Neural cell (in vitro differentiated cells): ENCODE measurements around the gene KIF5C. TPM values are rescaled to one million over a fixed set of nuclear protein-coding genes. Genes with fewer than 3 reads are reported as not detected.

Experiments
- H2AFZ ChIP-seq: fragments of 200-600, 300-800 bp; sonication (generic), shearing (Covaris generic); 2 replicates; pipeline ENCODE4 v1.6.0; 2014; ENCODE audit warnings: low read depth, mild to moderate bottlenecking, antibody characterized with exemption, low read length, moderate library complexity
- H3F3A ChIP-seq: fragments of 200-600 bp; shearing (Covaris generic); 2 replicates; pipeline ENCODE4 v1.6.1; 2016; ENCODE audit warnings: mild to moderate bottlenecking, moderate library complexity, mixed read lengths, antibody characterized with exemption, low read length; ENCODE audit not compliant: insufficient read depth, poor library complexity, severe bottlenecking
- H3K27ac ChIP-seq: fragments of 200-600, 300-800 bp; sonication (generic), shearing (Covaris generic); 2 replicates; pipeline ENCODE4 v1.5.1; 2014; ENCODE audit warnings: mild to moderate bottlenecking, low read length, moderate library complexity
- H3K27me3 ChIP-seq: fragments of 300-800, 200-600 bp; sonication (generic), shearing (Covaris generic); 2 replicates; pipeline ENCODE4 v1.6.0; 2014; ENCODE audit warnings: mild to moderate bottlenecking, low read depth, low read length, moderate library complexity; ENCODE audit not compliant: insufficient read depth
- H3K36me3 ChIP-seq: fragments of 300-800, 200-600 bp; sonication (generic), shearing (Covaris generic); 2 replicates; pipeline ENCODE4 v1.5.1; 2014; ENCODE audit warnings: mild to moderate bottlenecking, antibody characterized with exemption, low read length, moderate library complexity; ENCODE audit not compliant: insufficient read depth
- H3K4me2 ChIP-seq: fragments of 300-800, 200-600 bp; sonication (generic), shearing (Covaris generic); 2 replicates; pipeline ENCODE4 v1.6.0; 2014; ENCODE audit warnings: mild to moderate bottlenecking, low read length
- H3K4me3 ChIP-seq: fragments of 300-800, 200-600 bp; sonication (generic), shearing (Covaris generic); 2 replicates; pipeline ENCODE4 v1.5.1; 2014; ENCODE audit warnings: mild to moderate bottlenecking, low read length, moderate library complexity
- H3K79me2 ChIP-seq: fragments of 200-600 bp; shearing (Covaris generic); replicated peaks from 2 replicates; pipeline ENCODE4 v1.6.0; 2014; ENCODE audit warnings: mild to moderate bottlenecking, low read length, moderate library complexity; ENCODE audit not compliant: insufficient read depth
- H3K9ac ChIP-seq: fragments of 300-800, 200-600 bp; sonication (generic), shearing (Covaris generic); 2 replicates; pipeline ENCODE4 v1.6.1; 2016; ENCODE audit warnings: mild to moderate bottlenecking, low read length, mixed read lengths
- H3K9me2 ChIP-seq: fragments of 200-600 bp; shearing (Covaris generic); 2 replicates; pipeline ENCODE4 v1.6.1; 2016; ENCODE audit warnings: mild to moderate bottlenecking, low read length, mixed read lengths; ENCODE audit not compliant: insufficient read depth
- H3K9me3 ChIP-seq: fragments of 200-600, 300-800 bp; sonication (generic), shearing (Covaris generic); 2 replicates; pipeline ENCODE4 v1.6.1; 2016; ENCODE audit warnings: mild to moderate bottlenecking, mixed run types, low read length, moderate library complexity, mixed read lengths
- H4K20me1 ChIP-seq: fragments of 200-600 bp; shearing (Covaris generic); 2 replicates; pipeline ENCODE4 v1.6.1; 2016; ENCODE audit warnings: mild to moderate bottlenecking, mixed run types; ENCODE audit not compliant: insufficient read depth
- CTCF ChIP-seq: fragments of 450-650 bp; IDR thresholded peaks from 2 replicates; pipeline ENCODE4 v1.5.1; 2014; ENCODE audit warnings: antibody characterized with exemption, mild to moderate bottlenecking, moderate library complexity; ENCODE audit not compliant: poor library complexity, severe bottlenecking
- EP300 ChIP-seq: fragments of 450-650 bp; conservative IDR thresholded peaks from 2 replicates; pipeline ENCODE4 v1.6.1; 2014; ENCODE audit warnings: antibody characterized with exemption, mild to moderate bottlenecking, moderate library complexity; ENCODE audit not compliant: poor library complexity, severe bottlenecking
- EZH2 ChIP-seq: fragments of 200-600, 300-800 bp; shearing (Covaris generic), sonication (generic); IDR thresholded peaks from 2 replicates; pipeline ENCODE4 v1.6.1; 2014; ENCODE audit warnings: antibody characterized with exemption, low read length, borderline replicate concordance, mild to moderate bottlenecking; ENCODE audit not compliant: insufficient read depth, poor library complexity, severe bottlenecking
- MXI1 ChIP-seq: fragments of 450-650 bp; conservative IDR thresholded peaks from 2 replicates; pipeline ENCODE4 v1.6.1; 2014; ENCODE audit warnings: antibody characterized with exemption, mild to moderate bottlenecking; ENCODE audit not compliant: poor library complexity, severe bottlenecking
- POLR2AphosphoS5 ChIP-seq: IDR thresholded peaks from 2 replicates; pipeline ENCODE4 v1.6.1; 2012
- RAD21 ChIP-seq: fragments of 450-650 bp; conservative IDR thresholded peaks from 2 replicates; pipeline ENCODE4 v1.6.1; 2014; ENCODE audit warnings: antibody characterized with exemption, mild to moderate bottlenecking, moderate library complexity
- REST ChIP-seq: IDR thresholded peaks from 2 replicates; pipeline ENCODE4 v1.6.1; 2012; ENCODE audit warnings: borderline replicate concordance
- SMC3 ChIP-seq: fragments of 450-650 bp; conservative IDR thresholded peaks from 2 replicates; pipeline ENCODE4 v1.6.1; 2014; ENCODE audit warnings: antibody characterized with exemption, mild to moderate bottlenecking, moderate library complexity; ENCODE audit not compliant: poor library complexity
- TAF1 ChIP-seq: IDR thresholded peaks from 2 replicates; pipeline ENCODE4 v1.6.1; 2012; ENCODE audit warnings: low read depth
- polyA plus RNA-seq: library from polyadenylated mRNA; depleted of rRNA; stranded (reverse); fragments of >200 nt; gene quantifications from 2 replicates; pipeline ENCODE4 v1.2.3, GENCODE V29; 2014

KIF5C gene
- polyA plus RNA-seq, 1 donor from 2014 or later = 527 TPM

GRCh38 chr2:148981324-148981723 lies 106.3 kb downstream of the KIF5C start:
- no peaks in the 10 kb centered on the region for H3K9me3 ChIP-seq
- no peak overlapping the region for H3K27ac ChIP-seq
- no peak overlapping the region for H3K4me3 ChIP-seq
- H3F3A ChIP-seq = no peaks in the 10 kb centered on the region
- TF ChIP-seq POLR2AphosphoS5 (no peak), CTCF (no peak), REST (no peak)
- peaks cover 7% of the 10 kb centered on the region for H4K20me1 ChIP-seq
- no peak overlapping the region for H3K9ac ChIP-seq
- no peak overlapping the region for H2AFZ ChIP-seq
- peaks cover 12% of the 10 kb centered on the region for H3K79me2 ChIP-seq
- no peak overlapping the region for H3K4me2 ChIP-seq
- peaks cover 19% of the 10 kb centered on the region for H3K36me3 ChIP-seq
- no peaks in the 10 kb centered on the region for H3K9me2 ChIP-seq
- no peaks in the 10 kb centered on the region for H3K27me3 ChIP-seq

- Histone ChIP-seq H3K4me2 (no peak overlapping the region), H3K9ac (no peak overlapping the region), H3K27ac (no peak overlapping the region), H3F3A (no peaks in the 10 kb centered on the region), H4K20me1 (peaks cover 8% of the 10 kb centered on the region), H3K4me3 (no peak overlapping the region), H3K79me2 (peaks cover 12% of the 10 kb centered on the region), H2AFZ (no peak overlapping the region), H3K27me3 (no peaks in the 10 kb centered on the region), H3K9me3 (no peaks in the 10 kb centered on the region), H3K36me3 (peaks cover 19% of the 10 kb centered on the region), H3K9me2 (no peaks in the 10 kb centered on the region)
- TF ChIP-seq REST = no peak
- TF ChIP-seq MXI1 = no peak
- no peak for TF ChIP-seq CTCF
- no peak for TF ChIP-seq SMC3
- no peak for TF ChIP-seq EP300
- no peak for TF ChIP-seq RAD21
- TF ChIP-seq EZH2 = no peak
- TF ChIP-seq TAF1 = no peak
- no peak for TF ChIP-seq POLR2AphosphoS5
Observed at GRCh38 chr2:148981781-148982180, 106.8 kb downstream of the KIF5C start.
